Upper lobe of left lung (tissue), 4 donors: Measurements from ENCODE around the gene RFX2.

Experiments
- POLR2A ChIP-seq, 4 donors: fragments of 450-650 bp; IDR thresholded peaks; one replicate each; pipeline ENCODE4 v1.5.1; 2016 to 2017; ENCODE audit warnings: antibody characterized with exemption in 4 of 4, mild to moderate bottlenecking in 2 of 4
- TF ChIP-seq, protein P1 (sequence below), 6 experiments: fragments of 450-650 bp in 4 of 6; fragments of 200-600 bp in 2 of 6; sonication (generic) in 2 of 6; IDR thresholded peaks; one replicate each; pipeline ENCODE4 v1.5.1; 2016 to 2019; ENCODE audit warnings: antibody characterized with exemption in 6 of 6

- TF ChIP-seq, protein P1, sequence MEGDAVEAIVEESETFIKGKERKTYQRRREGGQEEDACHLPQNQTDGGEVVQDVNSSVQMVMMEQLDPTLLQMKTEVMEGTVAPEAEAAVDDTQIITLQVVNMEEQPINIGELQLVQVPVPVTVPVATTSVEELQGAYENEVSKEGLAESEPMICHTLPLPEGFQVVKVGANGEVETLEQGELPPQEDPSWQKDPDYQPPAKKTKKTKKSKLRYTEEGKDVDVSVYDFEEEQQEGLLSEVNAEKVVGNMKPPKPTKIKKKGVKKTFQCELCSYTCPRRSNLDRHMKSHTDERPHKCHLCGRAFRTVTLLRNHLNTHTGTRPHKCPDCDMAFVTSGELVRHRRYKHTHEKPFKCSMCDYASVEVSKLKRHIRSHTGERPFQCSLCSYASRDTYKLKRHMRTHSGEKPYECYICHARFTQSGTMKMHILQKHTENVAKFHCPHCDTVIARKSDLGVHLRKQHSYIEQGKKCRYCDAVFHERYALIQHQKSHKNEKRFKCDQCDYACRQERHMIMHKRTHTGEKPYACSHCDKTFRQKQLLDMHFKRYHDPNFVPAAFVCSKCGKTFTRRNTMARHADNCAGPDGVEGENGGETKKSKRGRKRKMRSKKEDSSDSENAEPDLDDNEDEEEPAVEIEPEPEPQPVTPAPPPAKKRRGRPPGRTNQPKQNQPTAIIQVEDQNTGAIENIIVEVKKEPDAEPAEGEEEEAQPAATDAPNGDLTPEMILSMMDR (IDR thresholded peaks at IDR 0.05) = no peak
- no peak for TF ChIP-seq POLR2A (IDR thresholded peaks at IDR 0.05)
Observed at GRCh38 chr19:5969476-5969875, 140.8 kb downstream of the RFX2 start.
